Neural progenitor cell (in vitro differentiated cells): ENCODE data around the gene KDM4B. TPM values are rescaled to one million over a fixed set of nuclear protein-coding genes. Genes with fewer than 3 reads are reported as not detected.

ENCODE experiments used
- DNase-seq: peaks from one replicate; pipeline ENCODE4 v3.0.0-alpha.2; 2016; ENCODE audit warnings: low spot score
- H2AFZ ChIP-seq: fragments of 200-600 bp; sonication (generic); replicated peaks from 2 replicates; pipeline ENCODE4 v1.6.1; 2016; ENCODE audit warnings: antibody characterized with exemption
- H3F3A ChIP-seq: fragments of 200-600 bp; sonication (generic); 2 replicates; pipeline ENCODE4 v1.6.1; 2016; ENCODE audit warnings: antibody characterized with exemption, low read depth
- H3K27ac ChIP-seq: fragments of 200-600 bp; sonication (generic); 2 replicates; pipeline ENCODE4 v1.5.1; 2016; ENCODE audit warnings: mild to moderate bottlenecking
- H3K27me3 ChIP-seq: fragments of 200-600 bp; sonication (generic); 2 replicates; pipeline ENCODE4 v1.6.1; 2016; ENCODE audit warnings: mild to moderate bottlenecking, moderate library complexity
- H3K36me3 ChIP-seq: fragments of 200-600 bp; sonication (generic); 2 replicates; pipeline ENCODE4 v1.5.1; 2016
- H3K4me1 ChIP-seq: fragments of 200-600 bp; sonication (generic); 2 replicates; pipeline ENCODE4 v1.6.1; 2016; ENCODE audit warnings: mixed run types
- H3K4me2 ChIP-seq: fragments of 200-600 bp; sonication (generic); 2 replicates; pipeline ENCODE4 v1.6.1; 2016
- H3K4me3 ChIP-seq: fragments of 200-600 bp; sonication (generic); 2 replicates; pipeline ENCODE4 v1.5.1; 2016
- H3K79me2 ChIP-seq: fragments of 200-600 bp; sonication (generic); 2 replicates; pipeline ENCODE4 v1.6.1; 2016; ENCODE audit warnings: low read depth
- H3K9ac ChIP-seq: fragments of 200-600 bp; sonication (generic); 2 replicates; pipeline ENCODE4 v1.6.1; 2016
- H3K9me3 ChIP-seq: fragments of 200-600 bp; sonication (generic); 2 replicates; pipeline ENCODE4 v1.5.1; 2016; ENCODE audit warnings: low read depth
- H4K20me1 ChIP-seq: fragments of 200-600 bp; sonication (generic); 2 replicates; pipeline ENCODE4 v1.6.1; 2016; ENCODE audit warnings: low read depth
- H3K27ac Mint-ChIP-seq: 3 replicates; pipeline ENCODE4 v1.8.0; 2021; ENCODE audit warnings: mixed read lengths
- H3K27me3 Mint-ChIP-seq: 2 replicates; pipeline ENCODE4 v1.8.0; 2022; ENCODE audit warnings: low read depth, mild to moderate bottlenecking, inconsistent platforms, moderate library complexity, mixed read lengths; ENCODE audit not compliant: insufficient read depth
- H3K36me3 Mint-ChIP-seq: 3 replicates; pipeline ENCODE4 v1.8.0; 2021; ENCODE audit warnings: mixed read lengths
- H3K4me1 Mint-ChIP-seq: 3 replicates; pipeline ENCODE4 v1.8.0; 2021; ENCODE audit warnings: mixed read lengths
- H3K4me3 Mint-ChIP-seq: 3 replicates; pipeline ENCODE4 v1.8.0; 2021; ENCODE audit warnings: mild to moderate bottlenecking, moderate library complexity, mixed read lengths
- H3K9me3 Mint-ChIP-seq: 3 replicates; pipeline ENCODE4 v1.8.0; 2020; ENCODE audit warnings: mixed read lengths
- CTCF ChIP-seq: fragments of 200-600 bp; sonication (generic); IDR thresholded peaks from 2 replicates; pipeline ENCODE4 v1.5.1; 2017; ENCODE audit warnings: antibody characterized with exemption, mild to moderate bottlenecking
- EZH2 ChIP-seq: fragments of 200-600 bp; sonication (generic); IDR thresholded peaks from 2 replicates; pipeline ENCODE4 v1.6.1; 2017; ENCODE audit warnings: antibody characterized with exemption, mild to moderate bottlenecking, moderate library complexity
- EZH2phosphoT487 ChIP-seq: fragments of 200-600 bp; sonication (generic); IDR thresholded peaks from 2 replicates; pipeline ENCODE4 v1.6.1; 2017; ENCODE audit warnings: antibody characterized with exemption
- total RNA-seq: library from RNA; depleted of rRNA; stranded (reverse); fragments of >200 nt; gene quantifications from 2 replicates; pipeline ENCODE4 v1.2.3, GENCODE V29; 2015; ENCODE audit warnings: low replicate concordance

The KDM4B gene
- total RNA-seq, 1 donor from 2014 or later = 16.0 TPM

- Histone ChIP-seq H3K4me1 (peaks cover 51% of the 10 kb centered on the region), H3K4me2 (peak overlapping the region; percentile 45), H3K4me3 (no peak overlapping the region), H3K27ac (peak overlapping the region; percentile 79), H3K36me3 (no peaks in the 10 kb centered on the region), H3F3A (peaks cover 30% of the 10 kb centered on the region), H2AFZ (no peak overlapping the region), H4K20me1 (peaks cover 6% of the 10 kb centered on the region), H3K9me3 (no peaks in the 10 kb centered on the region), H3K9ac (no peak overlapping the region), H3K79me2 (no peaks in the 10 kb centered on the region), H3K27me3 (no peaks in the 10 kb centered on the region)
- Mint-ChIP-seq H3K27ac (peak overlapping the region; percentile 92), H3K4me3 (peak overlapping the region; percentile 15), H3K9me3 (no peaks in the 10 kb centered on the region), H3K27me3 (peaks cover 4% of the 10 kb centered on the region), H3K36me3 (no peaks in the 10 kb centered on the region), H3K4me1 (peaks cover 43% of the 10 kb centered on the region)
- TF ChIP-seq EZH2 (no peak), CTCF (no peak), EZH2phosphoT487 (no peak)
- DNase-seq = peak; percentile 78
These were observed 163.3 kb downstream of the KDM4B start for GRCh38 chr19:5132206-5132560.

- peaks cover 4% of the 10 kb centered on the region for H3K27me3 Mint-ChIP-seq
- H3F3A ChIP-seq = peaks cover 30% of the 10 kb centered on the region
- peaks cover 43% of the 10 kb centered on the region for H3K4me1 ChIP-seq
- H3K4me2 ChIP-seq = peak overlapping the region; percentile 45
- H3K4me3 Mint-ChIP-seq = no peak overlapping the region
- H3K36me3 ChIP-seq = no peaks in the 10 kb centered on the region
- peak overlapping the region; percentile 92 for H3K27ac Mint-ChIP-seq
- no peak for DNase-seq
- H2AFZ ChIP-seq = no peak overlapping the region
- peak overlapping the region; percentile 79 for H3K27ac ChIP-seq
- H3K9me3 ChIP-seq = no peaks in the 10 kb centered on the region
- no peak overlapping the region for H3K4me3 ChIP-seq
- H3K4me1 Mint-ChIP-seq = peaks cover 40% of the 10 kb centered on the region
- TF ChIP-seq EZH2 (no peak), EZH2phosphoT487 (no peak), CTCF (no peak)
- H3K36me3 Mint-ChIP-seq = no peaks in the 10 kb centered on the region
- no peaks in the 10 kb centered on the region for H3K79me2 ChIP-seq
- no peak overlapping the region for H3K9ac ChIP-seq
- H3K27me3 ChIP-seq = no peaks in the 10 kb centered on the region
- peaks cover 4% of the 10 kb centered on the region for H4K20me1 ChIP-seq
- H3K9me3 Mint-ChIP-seq = no peaks in the 10 kb centered on the region
These were observed 164.1 kb downstream of the KDM4B start for GRCh38 chr19:5132698-5133651.

GRCh38 chr19:5133986-5134595 is 165.2 kb downstream of the KDM4B start:
- Mint-ChIP-seq H3K36me3 (peaks cover 9% of the 10 kb centered on the region), H3K9me3 (no peaks in the 10 kb centered on the region), H3K27me3 (peaks cover 5% of the 10 kb centered on the region), H3K27ac (no peak overlapping the region), H3K4me1 (peaks cover 34% of the 10 kb centered on the region), H3K4me3 (no peak overlapping the region)
- Histone ChIP-seq H3K4me3 (no peak overlapping the region), H4K20me1 (no peaks in the 10 kb centered on the region), H3K9ac (no peak overlapping the region), H3F3A (peaks cover 26% of the 10 kb centered on the region), H3K4me2 (no peak overlapping the region), H3K4me1 (peaks cover 32% of the 10 kb centered on the region), H3K36me3 (no peaks in the 10 kb centered on the region), H3K79me2 (no peaks in the 10 kb centered on the region), H2AFZ (no peak overlapping the region), H3K27me3 (no peaks in the 10 kb centered on the region), H3K9me3 (no peaks in the 10 kb centered on the region), H3K27ac (peak overlapping the region; percentile 29)
- no peak for TF ChIP-seq EZH2
- no peak for TF ChIP-seq CTCF
- TF ChIP-seq EZH2phosphoT487 = no peak
- DNase-seq = no peak
